HEK293 (cell line): Measurements from ENCODE around the gene PTGER2.

ENCODE experiments used
- CTCF ChIA-PET: fragments of 350-600 bp; formaldehyde crosslinking; extraction: SDS; loops from one replicate; lab custom pipeline; 2021; ENCODE audit warnings: antibody characterized with exemption; lab: Yijun Ruan, JAX
- POLR2A ChIA-PET: fragments of 300-600 bp; formaldehyde crosslinking; extraction: SDS; loops from one replicate; lab custom pipeline; 2020; ENCODE audit warnings: antibody characterized with exemption, inconsistent platforms; lab: Yijun Ruan, JAX
- H3K27ac ChIP-seq: fragments of 200-500 bp; sonication (Bioruptor generic); 2 replicates; pipeline ENCODE4 v1.5.1; 2014; ENCODE audit warnings: low read depth, low read length, control low read depth, inconsistent platforms; ENCODE audit errors: extremely low read depth
- H3K36me3 ChIP-seq, 2 experiments: fragments of 200-500 bp in 1 of 2; sonication (Bioruptor generic) in 1 of 2; 1 replicate in 1 of 2; 2 replicates in 1 of 2; pipeline ENCODE4 v1.5.1; 2014 to 2017; ENCODE audit warnings: inconsistent platforms in 2 of 2, low read length in 2 of 2; ENCODE audit not compliant: control insufficient read depth in 2 of 2, insufficient read depth in 1 of 2
- H3K4me1 ChIP-seq: fragments of 200-500 bp; sonication (Bioruptor generic); 2 replicates; pipeline ENCODE4 v1.5.1; 2014; ENCODE audit warnings: mild to moderate bottlenecking, low read length, inconsistent platforms; ENCODE audit not compliant: control insufficient read depth, insufficient read depth
- H3K4me3 ChIP-seq: 2 replicates; pipeline ENCODE4 v1.5.1; 2011; ENCODE audit warnings: low read depth, mild to moderate bottlenecking, control low read depth, low read length, moderate library complexity
- H3K9me3 ChIP-seq: fragments of 200-500 bp; sonication (Bioruptor generic); 2 replicates; pipeline ENCODE4 v1.5.1; 2014; ENCODE audit warnings: low read depth, low read length, inconsistent platforms; ENCODE audit not compliant: control insufficient read depth, insufficient read depth
- IKZF3 ChIP-seq: fragments of 450-650 bp; IDR thresholded peaks from 2 replicates; pipeline ENCODE4 v1.5.0; 2018; ENCODE audit warnings: missing biosample characterization, mild to moderate bottlenecking, missing genetic modification characterization, moderate library complexity
- SCRT2 ChIP-seq: fragments of 450-650 bp; formaldehyde crosslinking; IDR thresholded peaks from 2 replicates; pipeline ENCODE4 v1.5.1; 2016; ENCODE audit warnings: missing biosample characterization, missing genetic modification characterization
- SP2 ChIP-seq: fragments of 450-650 bp; formaldehyde crosslinking; IDR thresholded peaks from 2 replicates; pipeline ENCODE4 v1.5.1; 2016; ENCODE audit warnings: missing biosample characterization, missing genetic modification characterization
- ZBTB21 ChIP-seq: fragments of 450-650 bp; formaldehyde crosslinking; IDR thresholded peaks from 2 replicates; pipeline ENCODE4 v1.5.1; 2017; ENCODE audit warnings: missing biosample characterization, missing genetic modification characterization
- ZNF133 ChIP-seq: fragments of 450-650 bp; formaldehyde crosslinking; IDR thresholded peaks from 2 replicates; pipeline ENCODE4 v1.5.1; 2016; ENCODE audit warnings: missing biosample characterization, missing genetic modification characterization
- ZNF2 ChIP-seq: fragments of 450-650 bp; formaldehyde crosslinking; IDR thresholded peaks from 2 replicates; pipeline ENCODE4 v1.5.1; 2016; ENCODE audit warnings: missing biosample characterization, missing genetic modification characterization
- ZNF366 ChIP-seq: fragments of 450-650 bp; formaldehyde crosslinking; conservative IDR thresholded peaks from 2 replicates; pipeline ENCODE4 v1.5.1; 2016; ENCODE audit warnings: missing biosample characterization, missing genetic modification characterization
- ZNF514 ChIP-seq: fragments of 450-650 bp; formaldehyde crosslinking; IDR thresholded peaks from 2 replicates; pipeline ENCODE4 v1.5.1; 2016; ENCODE audit warnings: missing biosample characterization, missing genetic modification characterization
- ZNF621 ChIP-seq: fragments of 450-650 bp; formaldehyde crosslinking; IDR thresholded peaks from 2 replicates; pipeline ENCODE4 v1.5.1; 2017; ENCODE audit warnings: missing biosample characterization, missing genetic modification characterization
- ZNF785 ChIP-seq: fragments of 450-650 bp; formaldehyde crosslinking; IDR thresholded peaks from 2 replicates; pipeline ENCODE4 v1.5.1; 2016; ENCODE audit warnings: missing biosample characterization, missing genetic modification characterization
- ZSCAN18 ChIP-seq: fragments of 450-650 bp; formaldehyde crosslinking; IDR thresholded peaks from 2 replicates; pipeline ENCODE4 v1.5.1; 2016; ENCODE audit warnings: missing biosample characterization, missing genetic modification characterization
- TF ChIP-seq, protein P1 (sequence below): fragments of 450-650 bp; formaldehyde crosslinking; IDR thresholded peaks from 2 replicates; pipeline ENCODE4 v1.5.1; 2016; ENCODE audit warnings: missing biosample characterization, missing genetic modification characterization
- TF ChIP-seq, protein P2 (sequence below): fragments of 450-650 bp; formaldehyde crosslinking; IDR thresholded peaks from 2 replicates; pipeline ENCODE4 v1.5.1; 2017; ENCODE audit warnings: missing biosample characterization, mild to moderate bottlenecking, missing genetic modification characterization, moderate library complexity

The PTGER2 gene

DNA sequence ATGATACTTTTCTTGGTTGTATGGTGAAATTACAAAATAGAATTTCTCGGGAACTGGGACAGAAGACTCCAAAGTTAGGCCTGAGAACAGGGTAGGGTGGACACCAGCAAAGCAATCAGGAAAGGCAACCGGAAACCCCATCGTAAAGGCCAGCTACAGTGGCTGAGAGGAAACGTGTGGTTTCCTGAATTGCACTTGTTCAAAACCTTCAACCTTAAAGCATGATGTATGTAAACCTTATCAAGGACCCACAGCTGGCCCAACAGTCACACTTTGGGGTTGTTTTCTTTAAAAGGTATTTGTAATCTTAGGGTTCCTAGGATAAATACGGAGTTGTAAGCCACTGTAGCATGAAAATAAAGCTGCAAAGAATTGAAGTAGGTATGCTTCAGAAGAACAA is 48.9 kb upstream of the PTGER2 start:
- TF ChIP-seq ZNF133 (tag by site-specific recombination), result no peak
- CTCF ChIA-PET, result no interaction called here
- H3K4me3 ChIP-seq, result no peak overlapping the region
- no peaks in the 10 kb centered on the region for H3K4me1 ChIP-seq
- POLR2A ChIA-PET, result interaction anchor here (0.8 kb wide), 1 partner anchor 49 kb away, joined by 3 read pairs; the partner anchor contains the start of gene PTGER2
- H3K27ac ChIP-seq, result no peak overlapping the region
- H3K36me3 ChIP-seq, result no peaks in the 10 kb centered on the region
- H3K9me3 ChIP-seq, result no peaks in the 10 kb centered on the region

DNA sequence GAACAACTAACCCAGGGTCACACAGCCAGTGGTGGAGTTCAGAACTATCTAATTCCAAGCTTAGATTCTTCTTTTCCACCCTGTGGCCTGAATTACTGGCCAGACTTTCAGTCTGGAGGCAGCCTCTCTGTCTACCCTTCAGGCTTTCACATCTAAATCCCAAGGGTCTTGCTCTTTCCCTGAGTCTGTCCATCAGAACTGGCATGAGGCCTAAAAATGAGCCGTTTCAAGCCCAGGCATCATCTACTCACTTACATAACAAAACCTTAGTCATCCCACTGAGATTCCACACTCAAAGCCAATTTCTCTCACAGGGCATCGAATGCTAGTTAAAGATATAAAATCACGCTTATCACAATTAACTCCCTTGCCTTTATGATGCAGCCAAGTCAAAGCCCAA is 47.9 kb upstream of the PTGER2 start:
- ChIA-PET POLR2A (no interaction called here), CTCF (interaction anchor here (0.5 kb wide), 1 partner anchor 120 kb away, joined by 3 read pairs; no protein-coding TSS in a partner anchor)
- no peaks in the 10 kb centered on the region for H3K9me3 ChIP-seq
- no peak overlapping the region for H3K4me3 ChIP-seq
- TF ChIP-seq SCRT2 (no peak), ZNF621 (no peak)
- H3K4me1 ChIP-seq, result no peaks in the 10 kb centered on the region
- H3K27ac ChIP-seq, result no peak overlapping the region
- H3K36me3 ChIP-seq, result no peaks in the 10 kb centered on the region

- no peak overlapping the region for H3K27ac ChIP-seq
- CTCF ChIA-PET, result interaction anchor here (0.7 kb wide), 1 partner anchor 1059 kb away, joined by 4 read pairs; no protein-coding TSS in a partner anchor
Measured at GRCh38 chr14:52266782-52267181, 47.3 kb upstream of the PTGER2 start.

More at GRCh38 chr14:52266782-52267181, 47.3 kb upstream of the PTGER2 start:
- H3K4me1 ChIP-seq, result no peaks in the 10 kb centered on the region
- TF ChIP-seq, protein P1, sequence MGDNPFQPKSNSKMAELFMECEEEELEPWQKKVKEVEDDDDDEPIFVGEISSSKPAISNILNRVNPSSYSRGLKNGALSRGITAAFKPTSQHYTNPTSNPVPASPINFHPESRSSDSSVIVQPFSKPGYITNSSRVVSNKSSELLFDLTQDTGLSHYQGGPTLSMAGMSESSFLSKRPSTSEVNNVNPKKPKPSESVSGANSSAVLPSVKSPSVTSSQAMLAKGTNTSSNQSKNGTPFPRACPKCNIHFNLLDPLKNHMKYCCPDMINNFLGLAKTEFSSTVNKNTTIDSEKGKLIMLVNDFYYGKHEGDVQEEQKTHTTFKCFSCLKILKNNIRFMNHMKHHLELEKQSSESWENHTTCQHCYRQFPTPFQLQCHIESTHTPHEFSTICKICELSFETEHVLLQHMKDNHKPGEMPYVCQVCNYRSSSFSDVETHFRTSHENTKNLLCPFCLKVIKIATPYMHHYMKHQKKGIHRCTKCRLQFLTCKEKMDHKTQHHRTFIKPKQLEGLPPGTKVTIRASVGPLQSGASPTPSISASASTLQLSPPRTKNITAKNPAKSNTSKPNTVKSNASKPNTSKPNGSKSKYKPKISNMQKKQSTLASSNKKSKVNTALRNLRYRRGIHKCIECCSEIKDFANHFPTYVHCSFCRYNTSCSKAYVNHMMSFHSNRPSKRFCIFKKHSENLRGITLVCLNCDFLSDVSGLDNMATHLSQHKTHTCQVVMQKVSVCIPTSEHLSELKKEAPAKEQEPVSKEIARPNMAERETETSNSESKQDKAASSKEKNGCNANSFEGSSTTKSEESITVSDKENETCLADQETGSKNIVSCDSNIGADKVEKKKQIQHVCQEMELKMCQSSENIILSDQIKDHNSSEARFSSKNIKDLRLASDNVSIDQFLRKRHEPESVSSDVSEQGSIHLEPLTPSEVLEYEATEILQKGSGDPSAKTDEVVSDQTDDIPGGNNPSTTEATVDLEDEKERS (tag by site-specific recombination), result no peak
- no peak for TF ChIP-seq ZNF514 (tag by site-specific recombination)
- TF ChIP-seq, protein P2, sequence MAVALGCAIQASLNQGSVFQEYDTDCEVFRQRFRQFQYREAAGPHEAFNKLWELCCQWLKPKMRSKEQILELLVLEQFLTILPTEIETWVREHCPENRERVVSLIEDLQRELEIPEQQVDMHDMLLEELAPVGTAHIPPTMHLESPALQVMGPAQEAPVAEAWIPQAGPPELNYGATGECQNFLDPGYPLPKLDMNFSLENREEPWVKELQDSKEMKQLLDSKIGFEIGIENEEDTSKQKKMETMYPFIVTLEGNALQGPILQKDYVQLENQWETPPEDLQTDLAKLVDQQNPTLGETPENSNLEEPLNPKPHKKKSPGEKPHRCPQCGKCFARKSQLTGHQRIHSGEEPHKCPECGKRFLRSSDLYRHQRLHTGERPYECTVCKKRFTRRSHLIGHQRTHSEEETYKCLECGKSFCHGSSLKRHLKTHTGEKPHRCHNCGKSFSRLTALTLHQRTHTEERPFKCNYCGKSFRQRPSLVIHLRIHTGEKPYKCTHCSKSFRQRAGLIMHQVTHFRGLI (tag by site-specific recombination), result no peak
- no peak for TF ChIP-seq IKZF3 (tag by site-specific recombination)
- no peak for TF ChIP-seq SP2
- TF ChIP-seq ZNF785 (tag by site-specific recombination), result no peak
- no peak for TF ChIP-seq ZSCAN18 (tag by site-specific recombination)
- TF ChIP-seq ZNF366 (tag by site-specific recombination), result no peak
- no peak for TF ChIP-seq ZBTB21 (tag by site-specific recombination)
- no peak for TF ChIP-seq ZNF2
- TF ChIP-seq, all 188 proteins: peak for 0
- POLR2A ChIA-PET, result no interaction called here
- Histone ChIP-seq H3K36me3 (no peaks in the 10 kb centered on the region), H3K4me3 (no peak overlapping the region), H3K9me3 (no peaks in the 10 kb centered on the region)
